OCI-LY3 (cell line): ENCODE measurements around the gene LTBP1.

Experiments used
- H2AFZ ChIP-seq: fragments of 200-600, 300-600 bp; shearing (Covaris generic); 2 replicates; pipeline ENCODE4 v1.6.0; 2014; ENCODE audit warnings: antibody characterized with exemption, low read depth, low read length
- H3K27ac ChIP-seq: fragments of 200-600, 300-600 bp; sonication (generic); 2 replicates; pipeline ENCODE4 v1.5.1; 2014; ENCODE audit warnings: mild to moderate bottlenecking, low read length, moderate library complexity, mixed read lengths
- H3K27me3 ChIP-seq: fragments of 200-600, 300-600 bp; sonication (generic); 2 replicates; pipeline ENCODE4 v1.6.1; 2014; ENCODE audit warnings: low read depth, low read length, mixed read lengths
- H3K36me3 ChIP-seq: fragments of 200-600, 300-600 bp; sonication (generic); replicated peaks from 2 replicates; pipeline ENCODE3; 2014; ENCODE audit warnings: low read depth, low read length, mixed read lengths
- H3K4me1 ChIP-seq: fragments of 300-600, 200-600 bp; sonication (generic); 2 replicates; pipeline ENCODE4 v1.6.1; 2014; ENCODE audit warnings: low read length, mixed read lengths
- H3K4me2 ChIP-seq: fragments of 200-600, 300-600 bp; sonication (generic); 2 replicates; pipeline ENCODE4 v1.6.1; 2014; ENCODE audit warnings: low read length, mixed read lengths
- H3K4me3 ChIP-seq: fragments of 300-600, 200-600 bp; sonication (generic); 2 replicates; pipeline ENCODE4 v1.5.1; 2014; ENCODE audit warnings: antibody characterized with exemption, mild to moderate bottlenecking, low read length, moderate library complexity
- H3K79me2 ChIP-seq: fragments of 300-600, 200-600 bp; shearing (Covaris generic); 2 replicates; pipeline ENCODE4 v1.6.1; 2014; ENCODE audit warnings: mild to moderate bottlenecking, low read length, mixed read lengths
- H3K9ac ChIP-seq: fragments of 300-600, 200-600 bp; shearing (Covaris generic); 2 replicates; pipeline ENCODE4 v1.6.0; 2014; ENCODE audit warnings: mild to moderate bottlenecking, low read length, moderate library complexity
- H3K9me3 ChIP-seq: fragments of 200-600, 300-600 bp; shearing (Covaris generic); 2 replicates; pipeline ENCODE4 v1.6.1; 2014; ENCODE audit warnings: low read length, mixed read lengths; ENCODE audit not compliant: insufficient read depth
- H4K20me1 ChIP-seq: fragments of 200-600, 300-600 bp; sonication (generic); 2 replicates; pipeline ENCODE4 v1.6.1; 2016; ENCODE audit warnings: low read length, mixed read lengths; ENCODE audit not compliant: insufficient read depth
- CTCF ChIP-seq: fragments of 200-600, 300-600 bp; sonication (generic); IDR thresholded peaks from 2 replicates; pipeline ENCODE4 v1.5.1; 2014; ENCODE audit warnings: antibody characterized with exemption, low read length, low read depth
- EZH2phosphoT487 ChIP-seq: fragments of 200-600 bp; shearing (Covaris generic); IDR thresholded peaks from 2 replicates; pipeline ENCODE4 v1.6.1; 2018; ENCODE audit warnings: antibody characterized with exemption, mixed run types, low read depth

The LTBP1 gene

GRCh38 chr2:33216508-33217182 lies 269.9 kb downstream of the LTBP1 start:
- H3K4me1 ChIP-seq: peaks cover 11% of the 10 kb centered on the region
- TF ChIP-seq CTCF (no peak), EZH2phosphoT487 (no peak)
- no peak overlapping the region for H3K9ac ChIP-seq
- H3K79me2 ChIP-seq: no peaks in the 10 kb centered on the region
- H3K4me2 ChIP-seq: no peak overlapping the region
- no peak overlapping the region for H2AFZ ChIP-seq
- H3K27me3 ChIP-seq: no peaks in the 10 kb centered on the region
- no peaks in the 10 kb centered on the region for H3K36me3 ChIP-seq
- no peak overlapping the region for H3K27ac ChIP-seq
- no peaks in the 10 kb centered on the region for H3K9me3 ChIP-seq
- no peak overlapping the region for H3K4me3 ChIP-seq
- H4K20me1 ChIP-seq: no peaks in the 10 kb centered on the region

GRCh38 chr2:33217406-33217805 lies 270.7 kb downstream of the LTBP1 start:
- no peak overlapping the region for H3K27ac ChIP-seq
- TF ChIP-seq CTCF (no peak), EZH2phosphoT487 (no peak)
- H3K4me2 ChIP-seq: no peak overlapping the region
- H3K36me3 ChIP-seq: no peaks in the 10 kb centered on the region
- H4K20me1 ChIP-seq: no peaks in the 10 kb centered on the region
- H3K9me3 ChIP-seq: no peaks in the 10 kb centered on the region
- no peak overlapping the region for H3K4me3 ChIP-seq
- no peak overlapping the region for H3K9ac ChIP-seq
- no peaks in the 10 kb centered on the region for H3K27me3 ChIP-seq
- H3K79me2 ChIP-seq: no peaks in the 10 kb centered on the region
- no peak overlapping the region for H2AFZ ChIP-seq
- H3K4me1 ChIP-seq: peaks cover 11% of the 10 kb centered on the region

GRCh38 chr2:33219114-33219513 lies 272.4 kb downstream of the LTBP1 start:
- H3K9ac ChIP-seq: no peak overlapping the region
- H3K4me2 ChIP-seq: peak overlapping the region; percentile 3; the same call in 1 of the 2 replicates
- H3K4me3 ChIP-seq: no peak overlapping the region
- no peak overlapping the region for H3K27ac ChIP-seq
- no peaks in the 10 kb centered on the region for H3K36me3 ChIP-seq
- H3K4me1 ChIP-seq: peaks cover 8% of the 10 kb centered on the region
- no peaks in the 10 kb centered on the region for H3K79me2 ChIP-seq
- no peak overlapping the region for H2AFZ ChIP-seq
- no peaks in the 10 kb centered on the region for H4K20me1 ChIP-seq
- no peaks in the 10 kb centered on the region for H3K27me3 ChIP-seq
- H3K9me3 ChIP-seq: no peaks in the 10 kb centered on the region
- TF ChIP-seq EZH2phosphoT487 (no peak), CTCF (no peak)

GRCh38 chr2:33219850-33220275 lies 273.1 kb downstream of the LTBP1 start:
- Histone ChIP-seq H3K9me3 (no peaks in the 10 kb centered on the region), H3K27ac (no peak overlapping the region), H3K79me2 (no peaks in the 10 kb centered on the region), H3K4me3 (no peak overlapping the region), H3K27me3 (no peaks in the 10 kb centered on the region), H3K4me1 (peaks cover under 1% of the 10 kb centered on the region), H3K4me2 (no peak overlapping the region), H2AFZ (no peak overlapping the region), H3K36me3 (no peaks in the 10 kb centered on the region), H4K20me1 (no peaks in the 10 kb centered on the region), H3K9ac (no peak overlapping the region)
- no peak for TF ChIP-seq CTCF
- no peak for TF ChIP-seq EZH2phosphoT487
